GM12874 (cell line): ENCODE measurements around the gene CPNE6.

Experiments used
- TF ChIP-seq, protein P1 (sequence below): IDR thresholded peaks from 2 replicates; pipeline ENCODE4 v1.5.1; 2011; ENCODE audit warnings: low read depth, mild to moderate bottlenecking, control low read depth, low read length, moderate library complexity; ENCODE audit not compliant: insufficient read depth

The CPNE6 gene

GRCh38 chr14:24085215-24085614 lies 13.9 kb downstream of the CPNE6 start:
- TF ChIP-seq, protein P1, sequence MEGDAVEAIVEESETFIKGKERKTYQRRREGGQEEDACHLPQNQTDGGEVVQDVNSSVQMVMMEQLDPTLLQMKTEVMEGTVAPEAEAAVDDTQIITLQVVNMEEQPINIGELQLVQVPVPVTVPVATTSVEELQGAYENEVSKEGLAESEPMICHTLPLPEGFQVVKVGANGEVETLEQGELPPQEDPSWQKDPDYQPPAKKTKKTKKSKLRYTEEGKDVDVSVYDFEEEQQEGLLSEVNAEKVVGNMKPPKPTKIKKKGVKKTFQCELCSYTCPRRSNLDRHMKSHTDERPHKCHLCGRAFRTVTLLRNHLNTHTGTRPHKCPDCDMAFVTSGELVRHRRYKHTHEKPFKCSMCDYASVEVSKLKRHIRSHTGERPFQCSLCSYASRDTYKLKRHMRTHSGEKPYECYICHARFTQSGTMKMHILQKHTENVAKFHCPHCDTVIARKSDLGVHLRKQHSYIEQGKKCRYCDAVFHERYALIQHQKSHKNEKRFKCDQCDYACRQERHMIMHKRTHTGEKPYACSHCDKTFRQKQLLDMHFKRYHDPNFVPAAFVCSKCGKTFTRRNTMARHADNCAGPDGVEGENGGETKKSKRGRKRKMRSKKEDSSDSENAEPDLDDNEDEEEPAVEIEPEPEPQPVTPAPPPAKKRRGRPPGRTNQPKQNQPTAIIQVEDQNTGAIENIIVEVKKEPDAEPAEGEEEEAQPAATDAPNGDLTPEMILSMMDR, result no peak

DNA sequence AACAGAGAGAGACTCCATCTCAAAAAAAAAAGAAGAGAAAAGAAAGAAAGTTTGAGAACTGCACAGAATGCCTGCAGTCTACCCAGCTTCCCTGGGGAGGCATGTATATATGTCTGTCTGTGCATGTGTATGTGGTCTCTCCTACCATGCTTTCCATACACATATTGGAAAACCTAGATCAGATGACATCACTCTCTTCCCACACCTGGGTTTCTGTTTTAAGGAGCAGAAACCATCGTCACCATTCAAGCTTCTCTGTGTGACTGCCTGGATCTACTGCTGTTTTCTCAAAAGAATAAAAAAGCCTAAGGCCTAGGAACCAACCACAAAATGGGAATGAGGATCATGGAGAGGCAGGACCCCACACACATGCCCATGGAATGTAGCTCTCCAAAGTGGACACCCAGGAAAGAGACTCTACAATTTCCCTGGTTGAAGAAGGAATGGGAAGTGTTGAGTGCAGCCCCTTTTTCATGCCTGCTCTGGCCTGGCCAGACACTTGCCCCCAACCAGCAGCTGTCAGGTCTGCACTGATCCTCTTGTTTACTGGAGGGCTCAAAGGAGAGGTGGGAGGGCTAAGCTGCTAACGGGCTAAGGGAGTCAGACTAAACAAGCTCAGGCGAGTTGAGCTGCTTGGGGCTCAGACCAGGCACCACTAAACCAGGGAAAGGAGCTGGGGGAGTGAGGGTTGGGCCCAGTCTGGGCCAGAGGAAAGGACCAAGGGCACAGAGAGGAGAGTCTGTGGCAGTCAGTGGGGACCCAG lies 15.0 kb downstream of the CPNE6 start:
- TF ChIP-seq, protein P1, result no peak

GRCh38 chr14:24087004-24087403 lies 15.6 kb downstream of the CPNE6 start:
- TF ChIP-seq, protein P1, result no peak

DNA sequence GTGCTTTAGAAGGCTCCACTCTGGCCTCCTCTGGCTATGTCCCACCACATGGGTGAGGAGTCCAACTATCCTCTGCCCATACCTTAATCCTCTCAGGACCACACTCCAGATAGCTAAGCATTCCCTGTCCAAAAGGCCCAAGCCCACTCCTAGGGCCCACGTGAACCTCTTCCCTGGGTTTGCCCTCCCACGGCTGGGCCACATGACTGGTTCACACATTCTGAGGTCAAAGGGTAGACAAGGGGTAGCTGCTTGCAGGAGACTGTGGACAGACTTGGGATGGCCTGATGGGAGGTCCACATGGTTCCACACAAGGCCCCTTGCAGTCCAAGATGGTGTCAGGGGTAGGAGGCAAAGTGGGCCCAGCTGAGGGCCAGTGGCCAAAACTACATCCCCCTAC lies 16.7 kb downstream of the CPNE6 start:
- TF ChIP-seq, protein P1, result no peak

GRCh38 chr14:24089890-24090289 lies 18.5 kb downstream of the CPNE6 start:
- TF ChIP-seq, protein P1, result no peak

GRCh38 chr14:24092110-24092504 lies 20.7 kb downstream of the CPNE6 start:
- TF ChIP-seq, protein P1, result no peak

DNA sequence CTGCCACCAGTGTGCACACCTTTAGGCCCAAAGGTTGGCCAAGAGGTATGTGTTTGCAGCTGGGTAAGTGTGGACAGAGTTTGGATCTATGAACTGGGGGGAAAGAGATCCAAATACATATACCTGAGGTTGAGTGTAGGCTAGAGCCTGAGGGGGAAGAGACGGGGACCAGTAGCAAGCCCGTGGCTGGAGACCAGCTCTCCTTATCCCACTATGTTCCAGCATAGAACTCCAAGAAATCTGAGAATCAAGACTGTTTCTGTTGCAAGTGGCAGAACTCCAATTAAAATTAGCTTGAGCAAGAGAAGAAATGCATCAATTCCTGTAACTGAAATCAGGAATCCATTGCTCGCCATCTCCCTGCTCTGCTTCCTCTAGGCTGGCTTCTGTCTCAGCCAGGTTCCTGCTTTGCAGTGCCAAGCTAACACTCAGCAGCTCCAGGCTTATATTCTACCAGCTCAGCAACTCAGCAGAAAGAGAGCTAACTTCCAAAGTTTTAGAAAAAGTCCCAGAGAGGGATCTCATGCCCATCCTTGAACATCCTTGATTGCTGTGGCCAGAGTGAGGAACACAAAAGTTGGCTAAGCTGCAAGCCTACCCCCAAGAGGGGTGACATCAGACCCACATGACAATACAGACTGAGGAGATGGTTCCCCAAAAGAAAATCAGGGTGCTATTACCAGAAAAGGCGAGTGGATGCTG lies 21.3 kb downstream of the CPNE6 start:
- TF ChIP-seq, protein P1, result no peak
